ENCODE measurements around the gene CFAP410. TPM values are rescaled to one million over a fixed set of nuclear protein-coding genes. Genes with fewer than 3 reads are reported as not detected.

CFAP410 gene
- total and polyA plus RNA-seq, 2 of the 13 experiments (the other 11 are each of a cell fraction or from before 2014, with no cell fraction given): 8.0 to 20.1 TPM

- FAIRE-seq (no peak), DNase-seq (ENCODE audit: low spot score) (no peak), ATAC-seq (no peak)
- H3K4me1 ChIP-seq (ENCODE audit: insufficient read depth, low read length): peaks cover 22% of the 10 kb centered on the region
- H3K9ac ChIP-seq (ENCODE audit: insufficient read depth, low read depth, low read length): no peak overlapping the region
- ChIA-PET CTCF (ENCODE audit: low intra/inter-chr PET ratio, low total read pairs) (no interaction called here), POLR2A (no interaction called here)
- intact Hi-C loops (cut with micrococcal nuclease; ENCODE audit: unreplicated experiment) (no loop called here), in situ Hi-C loops (cut with HindIII; ENCODE audit: extremely low pct_ligation_motif_present, low pct_unique_long_range_greater_than_20kb) (no loop called here)
- TF ChIP-seq ZFP36 (IDR thresholded peaks at IDR 0.05; ENCODE audit: borderline replicate concordance, low read depth, low read length, partially characterized antibody) (no peak), ZNF17 (CRISPR knock-in tag; IDR thresholded peaks at IDR 0.05) (no peak), ZNF362 (CRISPR knock-in tag; IDR thresholded peaks at IDR 0.05; ENCODE audit: borderline replicate concordance) (no peak), RXRB (CRISPR knock-in tag; IDR thresholded peaks at IDR 0.05; ENCODE audit: borderline replicate concordance) (no peak), ZNF33A (CRISPR knock-in tag; IDR thresholded peaks at IDR 0.05; ENCODE audit: borderline replicate concordance) (no peak), EP300 (IDR thresholded peaks at IDR 0.05; ENCODE audit: low read depth in 2 of 2, low read length in 2 of 2) (no peak), EP300 (CRISPR knock-in tag; IDR thresholded peaks at IDR 0.05; ENCODE audit: borderline replicate concordance) (no peak), DBP (CRISPR knock-in tag; IDR thresholded peaks at IDR 0.05; ENCODE audit: not compliant biosample characterization) (no peak), ZNF44 (CRISPR knock-in tag; IDR thresholded peaks at IDR 0.05) (no peak), ZNF761 (CRISPR knock-in tag; conservative IDR thresholded peaks at IDR 0.05) (no peak)
- peaks cover 15 to 68% of the 10 kb centered on the region in 2 experiments for H3K27me3 ChIP-seq (ENCODE audit: control insufficient read depth in 1 of 2, insufficient read depth in 2 of 2, low read length in 2 of 2)
- H3K4me2 ChIP-seq (ENCODE audit: low read depth, low read length): no peak overlapping the region
- H3K4me3 ChIP-seq (replicated peaks in 1 of 3; ENCODE audit: insufficient read depth in 1 of 3, low read depth in 2 of 3, low read length in 3 of 3): no peak overlapping the region
- no peaks in the 10 kb centered on the region for H4K20me1 ChIP-seq (ENCODE audit: insufficient read depth, low read length)
- no peaks in the 10 kb centered on the region for H3K79me2 ChIP-seq (ENCODE audit: insufficient read depth, low read length)
- 46% methylated on average over 9 of the region's 25 CpGs for WGBS (ENCODE audit: low lambda C conversion rate)
- H3K36me3 ChIP-seq (replicated peaks in 1 of 2; ENCODE audit: control insufficient read depth in 1 of 2, insufficient read depth in 2 of 2, low read length in 2 of 2): no peaks in the 10 kb centered on the region
- no TSS peak for BruUV-seq (replicated peaks)
- H2AFZ ChIP-seq (ENCODE audit: low read length): no peak overlapping the region
- H3K27ac ChIP-seq (ENCODE audit: extremely low read length, insufficient read depth, low read length): no peak overlapping the region
- no peaks in the 10 kb centered on the region for H3K9me3 ChIP-seq (ENCODE audit: low read length)
These were observed 47.0 kb downstream of the CFAP410 start for GRCh38 chr21:44291936-44292811.
